Measurements from ENCODE around the gene TTC16.

DNA sequence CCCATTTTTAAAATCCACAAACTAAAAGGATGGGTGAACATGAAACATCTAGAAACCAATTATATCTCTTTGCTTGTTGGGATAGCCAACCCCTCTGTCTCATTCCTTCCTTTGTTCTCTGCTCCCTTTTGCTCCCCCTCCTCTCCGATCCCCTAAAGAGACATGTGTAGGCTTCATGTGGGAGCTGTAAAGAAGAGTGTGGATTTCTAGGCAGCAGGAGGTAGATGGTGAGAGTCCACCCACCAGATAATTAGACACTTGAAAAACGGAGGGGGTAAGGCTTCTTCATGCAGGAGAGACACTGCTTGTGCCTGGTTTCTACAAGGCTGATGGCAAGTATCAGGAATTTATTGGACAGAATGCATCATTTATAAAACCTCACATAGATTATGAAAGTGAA is 36.4 kb upstream of the TTC16 start:
- no peak for TF ChIP-seq POLR2AphosphoS5 (IDR thresholded peaks at IDR 0.05)
- TF ChIP-seq CTCF (IDR thresholded peaks at IDR 0.05): no peak

Measured in suprapubic skin (tissue), 3 donors.